ENCODE results near the gene SLC16A14.

The SLC16A14 gene

DNA sequence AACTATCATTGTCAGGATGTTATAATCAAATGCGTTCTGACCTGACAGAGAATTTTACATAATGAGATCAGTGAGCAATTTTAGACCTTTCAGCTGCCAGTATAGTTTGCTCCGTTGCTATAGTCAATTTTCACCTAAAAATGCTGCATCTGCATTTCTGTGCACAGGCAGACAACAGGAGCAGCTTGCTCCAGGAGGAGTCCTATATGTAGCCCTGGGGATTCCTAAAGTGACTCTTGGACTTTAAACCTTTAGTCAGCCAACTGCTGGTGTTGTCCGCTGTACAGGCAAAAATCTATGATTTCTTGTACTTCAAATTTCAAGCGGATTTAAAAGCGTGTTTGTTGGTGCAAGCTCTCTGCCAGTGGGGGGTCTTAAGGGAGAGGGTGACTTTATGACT is 25.7 kb downstream of the SLC16A14 start:
- in situ Hi-C loops (cut with MboI; ENCODE audit: low sequenced_read_pairs), result no loop called here

DNA sequence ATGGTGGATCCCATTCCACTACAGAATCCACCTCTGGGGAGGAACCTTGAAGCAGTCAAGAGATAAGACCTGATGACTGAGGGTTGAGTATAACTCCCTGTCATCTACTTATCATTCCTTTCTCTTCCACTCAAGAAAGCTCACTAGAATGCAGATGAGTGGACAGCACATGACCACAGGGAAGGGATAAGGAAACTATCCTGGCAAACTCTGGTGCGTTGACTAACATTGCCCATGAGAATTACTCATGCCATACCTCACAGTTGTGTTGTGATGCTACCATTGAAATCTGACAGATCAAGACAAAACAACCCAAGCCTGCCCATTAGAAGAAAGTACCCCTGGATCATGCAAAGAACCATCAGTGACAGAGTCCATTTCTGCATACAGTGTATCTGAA is 26.5 kb downstream of the SLC16A14 start:
- in situ Hi-C loops (cut with MboI; ENCODE audit: low sequenced_read_pairs), result no loop called here

DNA sequence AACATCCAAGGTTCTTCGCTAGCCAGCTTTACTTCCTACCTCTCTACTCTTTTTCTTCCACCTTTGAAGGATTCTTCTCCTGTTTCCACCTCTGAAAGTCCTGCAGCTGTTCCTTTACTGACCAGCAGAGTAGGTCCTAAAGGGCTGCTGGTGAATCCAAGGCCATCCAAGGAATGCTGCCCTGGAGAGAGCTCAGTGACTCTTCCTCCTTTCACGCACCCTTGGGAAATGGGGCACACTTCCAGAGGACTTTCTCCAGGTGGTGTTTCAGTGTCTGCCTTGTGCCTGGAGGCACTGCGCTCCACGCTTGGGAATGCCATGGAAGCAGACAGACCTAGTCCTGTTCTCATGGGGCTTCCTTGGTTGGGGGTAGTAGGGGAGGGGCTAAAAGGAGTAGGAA is 45.4 kb downstream of the SLC16A14 start:
- in situ Hi-C loops (cut with MboI; ENCODE audit: low sequenced_read_pairs), result no loop called here

DNA sequence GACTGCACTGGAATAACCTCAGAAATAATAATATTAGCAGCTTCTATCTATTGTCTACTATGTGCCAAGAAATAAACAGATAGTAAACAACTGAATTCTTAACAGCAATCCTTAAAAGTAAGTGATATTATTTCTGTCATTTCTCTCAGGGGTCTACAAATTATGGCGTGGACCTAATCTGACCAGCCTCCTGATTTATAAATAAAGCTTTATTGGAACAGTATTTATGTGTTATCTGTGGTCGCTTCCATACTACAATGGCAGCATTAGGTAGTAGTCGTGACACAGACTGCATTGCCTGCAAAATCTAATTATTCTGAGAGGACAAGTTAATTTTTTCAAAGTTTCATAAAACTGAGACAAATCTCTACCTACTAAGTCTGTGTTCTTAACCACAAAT is 49.0 kb downstream of the SLC16A14 start:
- in situ Hi-C loops (cut with MboI; ENCODE audit: low sequenced_read_pairs), result no loop called here

DNA sequence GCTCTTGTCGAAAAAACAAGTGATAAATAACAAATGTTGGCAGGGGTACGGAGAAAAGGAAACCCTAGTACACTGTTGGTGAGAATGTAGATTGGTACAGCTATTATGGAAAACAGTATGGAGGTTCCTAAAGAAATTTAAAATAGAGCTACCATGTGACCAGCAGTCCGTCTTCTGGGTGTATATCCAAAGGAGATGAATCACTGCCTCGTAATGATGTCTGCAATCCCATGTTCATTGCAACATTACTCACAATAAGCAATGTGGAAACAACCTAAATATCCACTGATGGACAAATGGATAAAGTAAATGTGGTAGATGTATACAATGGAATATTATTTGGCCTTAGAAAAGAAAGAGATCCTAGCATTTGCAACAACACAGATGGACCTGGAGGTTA is 50.6 kb downstream of the SLC16A14 start:
- in situ Hi-C loops (cut with MboI; ENCODE audit: low sequenced_read_pairs), result no loop called here

DNA sequence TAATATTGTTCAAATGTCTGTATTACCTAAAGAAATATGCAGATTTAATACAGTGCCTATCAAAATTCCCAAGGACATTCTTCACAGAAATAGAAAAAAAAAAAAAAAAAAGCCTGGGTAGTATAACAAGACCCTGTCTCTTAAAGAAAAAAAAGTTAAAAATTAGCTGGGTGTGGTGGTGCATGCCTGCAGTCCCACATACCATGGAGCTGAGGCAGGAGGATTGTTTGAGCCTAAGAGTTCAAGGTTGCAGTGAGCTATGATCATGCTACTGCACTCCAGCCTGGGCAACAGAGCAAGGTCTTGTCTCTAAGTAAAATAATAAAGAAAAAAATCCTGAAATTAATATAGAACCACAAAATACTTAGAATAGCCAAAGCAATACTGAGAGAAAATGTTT is 51.9 kb downstream of the SLC16A14 start:
- in situ Hi-C loops (cut with MboI; ENCODE audit: low sequenced_read_pairs), result no loop called here

DNA sequence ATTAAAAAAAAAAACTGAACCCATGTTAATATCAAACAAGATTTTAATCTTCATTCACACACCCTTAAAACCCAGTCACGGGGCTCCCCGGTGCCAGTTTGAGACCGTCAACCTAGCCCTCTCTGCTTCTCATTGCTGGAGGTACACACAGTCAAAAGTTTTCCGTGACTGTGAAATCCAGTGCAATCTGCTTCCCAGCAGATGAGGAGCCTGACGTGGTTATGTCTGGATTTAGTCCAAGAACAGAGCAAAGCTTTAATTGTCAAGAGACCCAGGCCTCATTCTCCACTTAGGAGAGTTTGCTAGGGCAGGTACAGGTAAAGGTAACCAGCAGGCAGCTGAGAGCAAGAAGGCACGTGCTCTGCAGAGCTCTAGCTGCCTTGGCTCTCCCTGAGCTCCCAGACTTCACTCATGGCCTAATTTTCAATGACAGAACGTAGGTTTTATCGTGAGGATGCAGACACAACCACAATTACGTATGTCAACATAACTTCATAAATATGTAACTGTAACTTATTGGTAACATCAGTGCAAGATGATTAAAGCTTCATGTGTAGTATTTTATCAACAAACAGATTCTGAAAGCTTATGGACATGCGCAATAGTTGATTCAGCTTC is 56.3 kb downstream of the SLC16A14 start:
- in situ Hi-C loops (cut with MboI; ENCODE audit: low sequenced_read_pairs), result no loop called here

DNA sequence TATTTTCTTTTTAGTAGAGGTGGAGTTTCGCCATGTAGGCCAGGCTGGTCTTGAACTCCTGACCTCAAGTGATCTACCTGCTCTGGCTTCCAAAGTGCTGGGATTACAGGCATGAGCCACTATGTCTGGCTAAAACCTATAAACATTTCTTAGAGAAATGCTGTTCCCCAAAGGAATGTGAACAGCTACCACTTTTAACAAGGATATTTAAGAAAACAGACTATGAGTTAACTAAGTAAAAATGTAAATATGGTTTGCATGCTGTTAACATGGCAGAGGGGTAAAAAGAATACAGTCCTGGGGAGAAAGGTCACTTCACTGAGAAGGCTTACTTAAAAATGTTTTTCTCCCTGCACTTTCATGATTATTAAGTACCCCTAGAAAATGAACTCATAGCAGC is 57.1 kb downstream of the SLC16A14 start:
- in situ Hi-C loops (cut with MboI; ENCODE audit: low sequenced_read_pairs), result no loop called here

DNA sequence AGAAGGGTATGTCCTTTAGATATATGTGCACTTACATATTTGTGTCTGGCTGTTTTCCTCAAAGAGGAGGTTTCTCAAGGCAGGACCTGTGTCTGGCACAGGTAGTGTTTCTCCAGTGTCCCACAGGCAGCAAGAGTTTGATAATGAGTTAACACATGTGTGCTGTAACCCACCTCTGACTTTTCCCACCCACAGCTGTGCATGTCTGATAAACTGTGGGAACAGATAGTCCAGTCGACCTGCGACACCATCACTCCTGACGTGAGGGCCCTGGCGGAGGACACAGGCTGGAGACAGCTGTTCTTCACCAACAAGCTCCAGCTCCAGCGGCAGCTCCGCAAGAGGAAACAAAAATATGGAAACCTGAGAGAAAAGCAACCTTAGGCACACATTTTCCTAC is 58.2 kb downstream of the SLC16A14 start:
- in situ Hi-C loops (cut with MboI; ENCODE audit: low sequenced_read_pairs), result no loop called here

DNA sequence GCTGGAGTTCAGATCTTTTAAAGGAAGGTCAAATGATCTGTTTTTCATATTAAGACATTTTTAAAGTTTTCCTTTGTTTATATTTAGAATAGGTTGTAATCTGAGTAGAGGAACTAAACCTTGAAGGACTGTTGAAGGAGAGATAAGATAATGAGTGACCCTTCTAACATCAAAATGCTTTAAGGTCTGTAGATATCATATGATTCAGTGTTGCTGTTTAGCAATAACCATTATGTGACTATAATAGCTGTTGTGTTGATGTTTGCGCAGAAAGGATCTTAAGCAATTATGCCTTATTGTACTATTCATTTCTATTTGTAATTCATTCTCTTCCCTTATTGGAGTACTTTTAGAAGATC is 60.0 kb downstream of the SLC16A14 start:
- in situ Hi-C loops (cut with MboI; ENCODE audit: low sequenced_read_pairs), result no loop called here

DNA sequence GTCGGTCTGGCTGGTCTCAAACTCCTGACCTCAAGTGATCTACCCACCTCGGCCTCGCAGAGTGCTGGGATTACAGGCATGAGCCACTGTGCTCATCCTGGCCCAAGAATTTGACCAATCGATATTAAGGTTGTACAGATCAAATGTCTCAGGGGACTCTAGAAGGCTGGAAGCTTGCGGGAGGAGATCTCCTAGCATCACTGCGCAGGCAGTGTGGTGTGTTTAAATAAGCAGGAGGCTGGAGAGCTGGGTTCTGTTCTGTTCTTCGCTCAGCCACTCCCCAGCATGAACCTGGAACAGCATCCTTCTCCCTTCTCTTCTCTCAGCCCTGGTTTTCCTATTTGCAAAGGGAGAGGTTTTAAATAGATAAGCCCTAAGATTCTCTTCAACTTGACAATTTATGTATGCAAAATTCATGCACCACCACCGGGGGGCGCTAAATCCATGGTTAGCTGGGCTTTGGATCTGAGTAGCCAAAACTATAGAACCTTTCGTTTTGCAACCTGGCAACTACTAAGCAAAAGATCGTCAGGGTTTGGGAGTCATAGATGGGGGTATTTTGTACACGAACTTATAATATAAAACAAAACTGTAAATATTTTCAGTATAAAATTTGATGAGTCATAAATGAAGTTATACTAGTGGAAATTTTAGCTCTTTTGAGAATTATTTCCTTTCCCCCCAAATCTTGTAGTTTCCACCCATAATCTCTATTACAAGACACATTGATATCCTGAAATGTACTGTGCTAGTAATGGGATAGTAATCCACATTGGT is 60.6 kb downstream of the SLC16A14 start:
- in situ Hi-C loops (cut with MboI; ENCODE audit: low sequenced_read_pairs), result no loop called here

DNA sequence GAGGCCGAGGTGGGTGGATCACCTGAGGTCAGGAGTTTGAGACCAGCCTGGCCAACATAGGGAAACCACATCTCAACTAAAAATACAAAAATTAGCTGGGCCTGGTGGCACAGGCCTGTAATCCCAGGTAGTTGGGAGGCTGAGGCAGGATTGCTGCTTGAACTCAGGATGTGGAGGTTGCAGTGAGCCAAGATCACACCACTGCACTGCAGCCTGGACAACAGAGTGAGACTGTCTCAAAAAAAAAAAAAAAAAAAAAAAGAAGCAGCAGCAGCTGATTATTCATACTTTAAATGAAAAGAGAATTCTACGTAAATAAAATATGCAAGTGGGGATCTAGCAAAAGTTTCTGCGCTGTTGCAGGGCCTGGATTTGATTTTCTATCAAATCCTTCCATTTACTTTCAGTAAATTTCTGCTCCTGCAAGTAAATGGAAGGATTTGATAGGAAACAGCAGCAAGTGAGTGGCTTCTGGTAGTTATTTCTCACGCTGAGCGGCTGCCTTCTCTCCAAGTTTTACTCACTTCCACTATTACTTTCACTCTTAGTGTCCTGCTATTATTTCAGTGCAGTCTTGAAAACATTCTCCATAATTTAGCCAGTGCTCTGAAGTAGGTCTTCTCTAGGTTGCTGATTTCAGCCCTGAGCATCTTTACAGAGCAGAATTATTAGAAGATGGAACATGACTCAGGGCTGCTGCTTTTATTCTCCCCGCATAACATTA is 68.4 kb downstream of the SLC16A14 start:
- in situ Hi-C loops (cut with MboI; ENCODE audit: low sequenced_read_pairs), result no loop called here

DNA sequence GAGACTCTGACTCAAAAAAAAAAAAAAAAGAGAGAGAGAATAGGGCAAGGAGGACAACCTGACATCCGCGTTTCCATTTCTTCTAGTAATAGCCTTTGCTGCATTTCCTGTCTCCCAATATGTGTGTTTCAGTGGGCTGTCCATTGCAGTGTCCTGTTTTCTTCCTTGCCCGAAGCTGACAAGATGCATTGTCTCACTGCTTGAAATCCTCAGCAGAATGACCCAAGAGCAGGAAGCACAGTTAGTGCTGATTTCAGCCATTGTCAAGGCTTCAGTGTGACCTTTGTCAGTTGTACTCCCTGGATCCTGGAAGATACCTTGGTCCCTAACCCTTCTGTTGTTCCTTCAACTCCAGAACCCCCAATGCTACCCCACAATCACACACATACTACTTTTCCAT is 71.2 kb downstream of the SLC16A14 start:
- in situ Hi-C loops (cut with MboI; ENCODE audit: low sequenced_read_pairs), result no loop called here

DNA sequence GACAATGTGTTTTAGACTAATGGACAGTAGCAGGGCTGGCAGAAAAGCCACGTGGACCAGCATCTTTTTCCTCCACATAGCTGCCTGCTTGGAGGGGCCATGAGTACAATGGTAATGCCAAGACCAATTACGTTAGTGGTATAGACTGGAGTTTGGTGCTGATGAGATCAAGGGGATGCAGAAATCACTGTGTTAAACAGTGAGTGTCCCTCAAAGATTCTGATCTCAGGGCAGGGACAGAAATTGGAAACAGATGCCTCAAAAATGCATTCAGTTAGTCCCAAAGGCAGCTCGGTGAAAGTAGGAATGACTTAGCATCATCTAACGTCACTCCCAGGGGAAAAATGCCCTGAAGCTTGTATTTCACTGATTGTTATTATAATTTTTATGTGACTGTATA is 72.4 kb downstream of the SLC16A14 start:
- in situ Hi-C loops (cut with MboI; ENCODE audit: low sequenced_read_pairs), result no loop called here

DNA sequence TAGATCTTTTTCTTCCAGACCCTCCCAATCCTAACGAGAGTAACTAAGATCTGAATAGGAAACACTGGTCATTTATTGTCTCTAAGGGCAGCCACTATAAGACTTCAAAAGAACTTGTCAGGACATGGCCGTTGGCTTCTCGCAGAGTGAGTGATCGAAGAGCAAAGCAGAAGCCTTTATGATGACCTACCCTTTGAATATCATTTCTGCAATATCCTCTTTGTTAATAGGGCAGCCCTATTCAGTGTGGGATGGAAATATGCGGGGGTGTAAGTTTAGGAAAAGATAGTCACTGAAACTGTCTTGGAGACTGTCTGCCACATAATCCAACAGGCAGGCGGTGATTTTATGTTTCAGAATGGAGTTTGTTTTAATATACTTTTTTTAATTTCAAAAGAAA is 75.5 kb downstream of the SLC16A14 start:
- in situ Hi-C loops (cut with MboI; ENCODE audit: low sequenced_read_pairs), result no loop called here
